ENCODE data around the gene GLDN.
A peak's percentile ranks its signal among the peaks of the same experiment; 100 is the strongest.

The GLDN gene

DNA sequence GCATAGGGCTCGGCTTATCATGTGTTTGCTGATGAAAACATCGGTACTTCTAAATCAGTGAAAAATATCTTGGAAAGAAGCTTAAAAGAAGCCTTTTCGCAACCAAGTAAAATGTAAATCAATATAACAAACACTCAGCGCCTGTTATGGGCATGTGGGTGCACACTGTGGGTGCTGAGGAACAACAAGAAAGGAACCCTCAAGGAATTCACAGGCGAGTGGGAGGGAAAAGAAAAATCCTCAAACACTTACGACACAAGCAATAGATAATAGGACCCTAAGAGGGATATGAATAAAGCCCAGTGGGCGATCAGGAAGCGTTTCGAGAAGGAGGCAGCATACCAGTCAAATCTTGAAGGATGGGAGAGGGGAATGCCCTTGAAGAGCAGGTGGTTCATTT, 21.9 kb downstream of the GLDN start:
- DNase-seq, result peak; percentile 11 to 54

DNA sequence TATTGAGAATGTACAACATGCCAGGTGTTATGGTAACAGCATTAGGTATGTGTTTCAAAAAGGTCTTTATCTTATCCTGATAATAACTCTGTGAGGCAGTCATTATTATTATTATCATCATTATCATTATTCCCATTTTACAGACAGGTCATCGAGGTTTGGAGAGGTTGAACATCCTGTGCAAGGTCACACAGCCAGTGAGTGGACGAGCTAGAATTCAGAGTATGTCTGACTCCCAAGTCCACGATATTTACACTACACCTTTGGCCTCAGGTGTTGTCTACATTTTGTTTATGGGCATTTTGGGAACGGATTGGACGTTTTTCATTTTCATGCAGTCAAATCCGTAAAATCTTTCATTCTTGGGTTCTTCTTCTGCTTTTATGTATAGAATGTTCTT, 24.0 kb downstream of the GLDN start:
- DNase-seq, result no peak

DNA sequence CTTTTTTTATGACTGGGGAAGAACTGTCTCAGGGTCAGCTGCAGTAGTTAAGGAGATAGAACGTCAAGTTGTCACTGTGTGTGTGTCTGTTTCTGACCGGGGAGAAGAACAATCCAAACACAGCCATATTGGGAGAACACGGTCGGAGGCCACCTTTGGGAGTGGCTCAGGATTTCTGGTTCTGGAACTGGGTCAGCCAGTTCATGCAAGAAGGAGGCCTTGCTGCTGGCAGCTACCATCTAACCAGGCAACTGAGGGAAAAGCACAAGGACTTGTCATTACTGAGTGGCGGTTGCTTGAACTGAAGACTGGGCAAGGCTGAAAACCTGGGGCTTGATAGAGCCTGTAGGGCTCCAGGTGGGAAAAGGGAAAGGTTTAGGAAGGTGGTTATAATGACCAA, 24.6 kb downstream of the GLDN start:
- DNase-seq, result no peak

DNA sequence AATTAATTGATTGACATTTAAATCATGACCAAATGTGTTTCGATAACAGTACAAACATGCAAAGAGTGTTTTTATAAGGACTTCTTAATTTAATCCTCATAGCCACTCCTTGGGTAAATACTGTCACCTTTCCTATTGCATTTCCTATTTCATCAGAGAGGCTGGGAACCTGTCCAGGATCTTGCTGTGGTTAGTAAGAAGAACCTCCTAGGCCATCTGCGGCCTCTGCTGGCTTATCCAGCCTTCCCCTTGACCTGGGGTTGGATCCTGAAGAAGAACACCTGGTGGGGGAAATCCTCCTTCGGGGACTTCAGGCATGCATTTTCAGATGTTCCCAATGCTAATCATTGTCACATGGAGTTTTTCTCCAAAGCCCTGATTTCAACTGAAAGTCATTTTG, 25.5 kb downstream of the GLDN start:
- DNase-seq, result no peak

DNA sequence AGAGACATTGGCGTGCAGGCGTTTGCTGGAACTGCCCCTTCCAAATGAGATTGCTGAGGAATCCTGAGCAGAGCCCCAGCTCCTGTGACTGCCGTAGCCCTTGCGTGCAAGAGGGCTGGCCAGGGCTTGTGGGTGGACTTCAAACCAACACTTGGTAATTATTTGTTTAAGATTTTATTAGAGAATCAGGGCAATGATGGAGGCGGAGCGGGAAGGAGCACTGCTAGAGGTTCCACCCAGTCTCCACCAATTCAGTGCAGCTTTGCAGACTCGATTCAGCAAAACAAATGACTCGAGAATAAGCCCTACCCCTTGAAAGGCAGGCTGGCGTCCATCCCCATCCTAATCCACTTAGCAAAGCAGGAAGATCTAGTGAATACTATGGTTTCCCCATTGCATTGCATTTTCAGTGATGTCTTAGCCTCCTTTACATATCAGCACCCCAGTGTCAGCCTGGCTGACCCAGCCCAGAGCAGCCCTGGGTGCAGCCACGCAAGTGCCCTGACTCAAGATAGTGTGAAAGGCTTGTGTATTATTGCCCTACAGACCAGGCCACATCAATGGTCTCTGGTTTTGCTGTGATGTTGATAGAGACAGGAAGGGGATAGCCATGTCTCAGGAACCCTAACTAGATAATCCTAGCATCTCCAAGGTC, 26.0 kb downstream of the GLDN start:
- no peak for DNase-seq

DNA sequence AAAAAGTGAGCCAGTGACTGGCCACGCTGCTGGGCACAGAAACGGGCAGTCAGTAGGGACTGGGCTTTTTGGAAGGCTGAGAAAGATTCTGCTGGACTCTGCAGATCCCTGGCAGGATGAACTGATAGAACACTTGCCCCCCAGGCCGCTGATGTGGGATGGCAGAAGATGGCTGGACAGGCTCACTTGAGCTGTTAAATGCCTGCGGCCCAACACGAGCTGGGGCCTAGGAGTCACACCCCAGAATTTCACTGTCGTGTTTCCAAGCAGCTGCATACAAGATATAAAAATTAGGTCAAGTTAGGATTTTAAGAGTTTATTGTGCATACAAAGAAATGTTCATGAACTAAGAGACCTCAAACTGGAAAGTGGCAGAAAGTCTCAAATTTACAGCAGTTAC, 26.9 kb downstream of the GLDN start:
- DNase-seq, result no peak

DNA sequence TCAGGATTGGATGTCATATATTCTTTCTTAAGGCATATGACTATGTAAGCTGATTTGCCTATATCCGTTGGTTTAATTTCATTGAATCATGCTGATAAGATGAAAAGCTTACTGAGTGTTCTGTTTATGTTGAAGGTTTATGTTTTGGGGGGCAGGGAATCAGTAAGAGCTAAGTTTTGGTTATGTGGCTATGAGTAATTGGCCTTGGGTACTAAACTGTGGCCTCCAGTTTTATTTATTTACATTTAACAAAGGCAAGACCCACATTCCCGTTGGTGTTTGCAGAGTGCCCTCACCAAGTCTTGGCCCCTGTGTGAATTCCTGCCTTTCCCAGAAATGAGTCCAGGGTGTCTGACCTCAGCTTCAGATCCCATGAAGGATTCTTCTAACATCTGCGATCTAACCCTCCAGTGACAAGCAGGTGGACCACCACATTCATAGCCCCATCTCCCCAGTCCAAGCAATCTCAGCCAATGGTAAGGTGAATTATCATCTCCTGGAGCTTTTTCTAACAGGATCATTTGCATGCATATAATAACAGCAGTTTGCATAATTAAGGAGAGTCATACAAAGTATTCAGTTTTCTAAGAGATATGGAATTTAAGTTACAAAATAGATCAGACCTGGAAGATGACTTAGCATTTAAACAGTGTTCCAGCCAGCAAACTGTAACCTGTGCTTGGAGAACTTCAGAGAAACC, 27.4 kb downstream of the GLDN start:
- no peak for DNase-seq

DNA sequence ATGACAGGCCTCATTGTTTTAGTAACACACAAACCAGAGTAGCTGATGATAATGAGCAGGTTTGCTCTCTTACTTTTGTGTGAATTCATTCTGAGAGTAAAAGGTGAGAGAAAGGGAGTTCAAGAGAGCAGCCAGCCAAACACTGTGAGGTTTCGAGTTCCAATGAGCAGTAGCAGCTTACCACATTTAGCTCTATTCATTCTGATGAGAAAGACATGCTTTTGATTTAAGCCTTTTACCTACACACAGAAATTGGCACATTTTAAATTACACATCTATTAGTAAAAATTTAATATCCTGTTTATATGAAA, 28.0 kb downstream of the GLDN start:
- no peak for DNase-seq

DNA sequence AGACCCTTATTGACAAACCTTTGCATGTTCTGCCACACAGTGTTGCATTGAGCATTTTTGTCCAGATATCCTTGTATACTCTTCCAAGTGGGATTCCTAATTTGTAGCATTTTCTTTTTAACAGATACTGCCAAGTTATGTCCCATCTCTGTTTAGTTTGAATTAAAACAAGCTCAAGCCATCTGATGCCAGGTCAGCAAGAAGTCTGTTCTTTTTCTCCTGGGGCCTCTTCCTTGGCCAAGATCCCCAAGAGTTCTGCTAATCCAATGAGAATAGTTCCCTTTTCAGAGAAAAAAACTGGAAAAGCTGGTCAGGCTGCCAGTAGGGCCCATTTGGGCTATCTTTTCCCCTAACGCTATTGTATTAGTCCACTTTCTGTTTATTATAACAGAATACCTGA, 29.8 kb downstream of the GLDN start:
- DNase-seq, result no peak

DNA sequence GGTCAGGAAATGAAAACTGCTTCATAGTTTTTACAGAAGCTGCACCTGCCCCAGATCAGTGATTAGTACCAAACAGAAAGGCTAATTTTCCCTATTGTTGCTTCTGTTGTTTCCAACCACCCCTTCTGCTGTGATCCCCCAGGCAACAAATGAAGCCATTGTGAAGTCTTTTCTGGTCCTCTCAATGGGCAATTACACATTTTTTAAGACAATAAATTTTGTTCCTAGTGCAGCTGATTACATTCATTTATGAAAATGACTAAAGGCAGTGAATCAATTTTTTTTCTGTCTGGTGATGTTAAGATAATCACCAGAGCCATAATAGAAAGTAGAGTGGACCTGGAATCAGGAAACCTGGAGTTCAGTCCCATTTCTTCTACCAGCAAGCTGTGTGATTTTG, 32.7 kb downstream of the GLDN start:
- DNase-seq, result no peak

DNA sequence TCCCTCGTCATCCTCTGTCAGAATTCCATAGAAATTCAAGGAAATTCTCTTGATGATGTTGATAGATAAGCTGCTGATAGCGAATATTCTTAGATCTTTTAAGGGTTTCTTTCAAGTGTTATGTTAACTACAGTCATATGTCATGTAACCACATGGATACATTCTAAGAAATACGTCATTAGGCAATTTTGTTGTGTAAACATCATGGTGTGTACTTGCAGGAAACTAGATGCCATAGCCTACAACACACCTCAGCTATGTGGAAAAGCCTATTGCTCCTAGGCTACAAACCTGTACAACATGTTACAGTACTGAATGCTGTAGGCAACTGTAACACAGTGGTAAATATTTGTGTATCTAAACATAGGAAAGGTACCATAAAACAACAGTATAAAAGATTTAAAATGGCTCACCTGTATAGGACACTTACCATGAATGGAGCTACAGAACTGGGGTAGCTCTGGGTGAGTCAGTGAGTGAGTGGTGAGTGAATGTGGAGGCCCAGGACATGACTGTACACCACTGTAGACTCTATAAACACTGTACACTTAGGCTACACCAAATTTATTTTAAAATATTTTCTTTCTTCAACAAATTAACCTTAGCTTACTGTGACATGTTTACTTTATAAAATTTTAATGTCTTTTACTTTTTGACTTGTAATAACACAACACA, 34.6 kb downstream of the GLDN start:
- DNase-seq, result no peak

DNA sequence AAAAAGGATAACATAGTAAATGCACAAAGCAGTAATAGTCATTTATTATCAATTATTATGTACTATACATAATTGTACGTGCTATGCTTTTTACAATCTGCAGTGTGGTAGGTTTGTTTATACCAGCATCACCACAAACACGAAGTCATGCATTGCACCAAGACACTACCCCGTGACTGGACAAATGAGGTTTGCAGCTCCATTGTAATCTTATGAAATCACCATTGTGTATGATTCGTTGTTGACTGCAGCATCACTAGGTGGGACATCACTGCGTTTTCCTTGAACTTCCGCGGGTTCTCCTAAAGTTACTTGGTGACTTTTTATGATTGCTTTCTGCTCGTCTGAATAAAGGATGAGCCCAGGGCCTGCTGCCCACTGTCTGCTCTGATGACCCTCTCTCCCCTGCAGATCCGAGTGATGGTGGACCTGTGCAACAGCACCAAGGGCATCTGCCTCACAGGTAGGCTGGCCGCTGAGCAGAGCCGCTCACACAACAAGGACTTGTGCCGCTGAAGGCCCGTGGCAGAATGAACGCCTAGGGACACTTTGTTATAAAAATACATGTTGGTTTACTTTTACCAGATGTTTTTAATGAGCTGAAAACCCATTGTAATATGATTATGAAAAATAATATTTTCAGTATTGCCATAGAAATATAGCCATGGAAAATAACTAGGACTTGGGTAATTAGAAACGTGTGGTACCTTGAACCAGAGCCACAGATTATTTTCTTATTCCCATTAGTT, 35.8 kb downstream of the GLDN start:
- DNase-seq, result no peak

DNA sequence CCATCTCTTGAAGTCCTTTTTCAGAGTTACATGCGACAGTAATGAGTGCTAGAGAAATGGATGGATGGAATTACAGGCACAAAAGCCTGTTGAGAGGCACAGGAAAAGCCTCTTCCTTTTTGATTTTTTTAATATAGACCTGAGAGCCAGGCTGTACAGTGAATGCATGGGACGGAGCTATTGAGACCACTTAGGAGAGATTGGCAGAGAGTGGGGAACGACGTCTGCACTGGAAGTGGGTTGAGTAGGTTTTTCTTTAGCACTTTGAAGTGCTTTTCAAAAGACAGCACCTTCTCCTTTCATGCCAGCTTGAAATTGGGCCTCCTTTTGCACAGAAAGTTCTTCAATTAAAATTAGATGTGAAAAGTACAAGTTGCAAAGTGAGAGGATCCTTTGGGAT, 37.0 kb downstream of the GLDN start:
- DNase-seq, result no peak

DNA sequence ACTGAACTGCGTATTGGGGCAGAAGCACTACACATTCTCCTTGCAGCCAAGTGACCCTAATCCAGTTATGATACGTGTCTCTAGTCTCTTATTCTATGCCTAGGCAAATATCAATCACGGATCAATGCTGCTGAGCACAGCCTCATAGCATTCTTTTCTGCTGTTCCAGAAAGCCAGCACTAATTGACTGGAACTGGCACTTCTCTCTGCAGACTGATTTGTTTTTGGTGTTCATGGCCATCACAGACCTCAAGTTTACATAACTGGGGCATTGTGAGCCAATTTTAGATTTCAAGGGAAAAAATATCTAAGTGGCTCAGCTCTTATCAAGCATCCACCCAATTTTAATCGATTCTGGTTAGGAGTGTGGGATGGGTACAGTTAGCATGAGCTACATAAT, 37.9 kb downstream of the GLDN start:
- DNase-seq, result no peak

DNA sequence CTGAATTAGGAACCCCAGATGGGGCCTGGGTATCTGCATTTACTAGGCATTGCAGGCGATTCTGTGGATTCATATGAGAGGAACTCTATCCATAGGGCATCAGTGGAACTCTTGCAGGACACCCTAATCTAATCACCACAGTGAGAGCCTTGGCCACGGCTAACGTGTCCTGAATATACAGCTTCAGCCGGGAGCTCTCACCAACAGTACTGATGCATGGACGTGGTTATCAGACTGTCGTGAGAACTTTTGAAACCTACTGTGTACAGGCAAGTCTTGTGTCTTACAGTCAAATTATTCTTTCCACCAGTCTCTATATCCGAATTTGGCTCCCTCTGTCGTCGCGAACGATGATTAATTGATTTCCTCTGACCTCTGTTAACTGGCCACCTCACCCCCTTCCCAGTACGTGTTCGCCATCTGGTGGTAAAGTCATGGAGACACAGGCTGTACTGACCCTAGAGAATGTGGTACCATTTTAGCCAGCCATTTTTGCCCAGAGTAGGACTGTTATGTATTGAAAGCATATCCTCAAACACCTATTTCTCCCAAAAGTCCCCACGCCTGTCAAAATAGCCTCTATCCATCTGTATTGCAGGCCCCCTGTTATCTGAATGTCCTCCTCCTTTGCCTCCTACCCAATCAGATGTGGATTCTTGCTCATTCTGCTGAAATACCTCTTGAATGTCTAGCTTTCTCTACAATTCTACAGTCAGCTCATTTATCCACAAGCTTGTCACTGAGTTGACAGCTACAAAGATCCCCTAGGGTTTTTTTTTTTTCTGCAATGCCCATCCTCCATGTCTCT, 39.7 kb downstream of the GLDN start:
- DNase-seq, result peak; percentile 80 to 82

DNA sequence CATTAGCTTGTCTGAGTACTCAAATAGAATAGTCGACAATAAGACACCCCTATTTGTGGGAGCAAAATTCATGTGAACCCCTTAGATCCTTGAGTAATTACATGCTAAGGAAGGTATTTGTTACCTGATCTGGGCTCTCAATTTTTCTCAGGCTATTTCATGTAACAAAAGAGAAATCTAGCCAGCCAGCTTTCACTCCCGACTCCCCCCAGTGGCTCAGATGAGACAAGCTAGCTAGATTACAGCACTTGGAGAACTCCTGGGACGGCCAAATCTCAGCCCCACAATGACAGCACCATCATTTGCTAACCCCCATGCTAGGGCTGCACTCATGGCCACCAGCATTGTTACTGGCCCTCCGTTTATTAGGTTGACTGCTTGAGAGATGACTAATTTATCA, 41.3 kb downstream of the GLDN start:
- peak; percentile 38 to 62 for DNase-seq

DNA sequence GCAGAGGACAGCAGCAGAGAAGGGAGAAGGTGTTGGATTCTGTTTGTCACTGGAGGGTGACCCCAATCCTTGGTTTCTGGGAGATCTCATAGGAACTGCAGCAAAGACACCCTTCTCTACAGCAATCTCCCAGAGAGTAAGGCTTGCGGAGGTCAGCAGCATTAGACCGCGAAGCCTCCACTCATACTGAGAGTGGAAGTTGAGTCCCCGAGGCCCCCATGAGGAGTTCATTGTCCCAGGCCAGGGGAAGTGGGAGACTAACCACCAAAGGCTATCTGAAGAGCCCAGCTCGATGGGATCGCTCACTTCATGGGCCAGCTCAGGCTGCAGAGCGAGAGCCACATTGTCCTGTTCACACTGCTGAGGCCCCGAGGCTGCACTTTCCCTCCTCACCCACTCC, 44.6 kb downstream of the GLDN start:
- DNase-seq, result no peak

DNA sequence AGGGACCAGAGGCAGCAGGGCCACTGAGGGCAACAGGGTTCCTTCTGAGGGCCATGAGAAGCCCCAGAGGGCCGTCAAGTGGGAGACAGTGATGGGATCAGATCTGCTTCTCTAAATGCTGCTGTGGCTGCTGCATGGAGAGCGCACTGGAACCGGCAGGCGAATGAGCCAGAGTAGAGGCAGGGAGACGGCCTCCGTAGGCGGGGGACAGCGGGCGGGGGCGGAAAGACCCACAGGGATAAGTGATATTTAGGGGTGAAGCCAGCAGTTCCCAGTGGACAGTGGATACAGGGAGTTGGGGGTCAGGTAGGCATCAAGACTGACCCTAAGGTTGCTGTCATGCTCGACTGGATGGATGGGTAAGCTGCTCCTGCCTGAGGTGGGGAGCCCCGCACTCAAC, 45.0 kb downstream of the GLDN start:
- DNase-seq, result no peak

DNA sequence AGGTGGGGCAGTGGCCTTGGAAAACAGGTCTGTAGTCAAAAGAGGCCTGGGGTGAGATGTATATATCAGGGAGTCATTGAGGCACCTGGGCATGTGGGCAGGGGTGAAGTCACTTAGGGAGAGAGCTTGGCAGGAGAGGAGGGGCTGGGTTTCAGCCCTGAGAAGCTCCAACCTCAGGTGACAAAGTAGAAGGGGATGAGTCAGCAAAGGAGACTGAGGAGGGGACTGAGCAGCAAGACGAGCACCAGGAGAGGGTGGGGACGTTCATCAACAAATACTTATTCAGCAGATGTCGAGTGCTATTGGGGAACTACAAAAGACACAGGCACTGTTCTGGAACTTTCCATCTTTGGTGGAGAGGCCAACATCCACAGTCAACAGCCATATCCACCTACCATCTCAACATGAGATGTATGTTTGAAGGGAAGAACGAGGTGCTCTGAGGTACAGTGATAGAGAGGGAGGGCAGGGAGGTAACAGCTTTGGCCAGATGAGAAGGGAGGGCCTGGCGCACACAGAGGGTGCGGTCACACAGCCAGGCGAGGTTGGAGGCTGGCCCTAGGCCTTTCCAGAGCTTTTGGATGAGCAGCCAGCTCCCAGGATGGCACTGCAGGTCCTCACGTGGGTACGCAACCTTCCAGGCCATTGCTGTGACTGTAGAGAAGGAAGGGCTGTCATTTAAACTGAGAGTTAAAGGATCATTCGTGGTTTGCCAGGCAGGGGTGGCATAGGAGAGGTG, 45.7 kb downstream of the GLDN start:
- DNase-seq, result no peak

DNA sequence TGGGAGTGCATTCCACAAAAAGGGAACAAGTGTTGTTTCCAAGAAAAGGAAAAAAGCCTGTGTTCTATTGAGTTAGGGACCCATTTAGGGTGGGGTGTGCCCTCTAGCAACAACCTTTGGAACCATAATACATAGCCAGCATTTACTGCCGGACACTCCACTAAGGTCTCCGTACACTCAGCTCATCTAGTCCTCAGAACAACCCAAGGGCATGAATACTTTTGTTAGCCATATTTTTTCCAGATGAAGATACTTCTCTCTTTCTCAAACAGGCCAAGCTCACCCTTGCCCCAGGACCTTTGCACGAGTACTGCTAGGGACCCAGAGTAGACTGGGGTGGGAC, 46.2 kb downstream of the GLDN start:
- DNase-seq, result no peak

DNA sequence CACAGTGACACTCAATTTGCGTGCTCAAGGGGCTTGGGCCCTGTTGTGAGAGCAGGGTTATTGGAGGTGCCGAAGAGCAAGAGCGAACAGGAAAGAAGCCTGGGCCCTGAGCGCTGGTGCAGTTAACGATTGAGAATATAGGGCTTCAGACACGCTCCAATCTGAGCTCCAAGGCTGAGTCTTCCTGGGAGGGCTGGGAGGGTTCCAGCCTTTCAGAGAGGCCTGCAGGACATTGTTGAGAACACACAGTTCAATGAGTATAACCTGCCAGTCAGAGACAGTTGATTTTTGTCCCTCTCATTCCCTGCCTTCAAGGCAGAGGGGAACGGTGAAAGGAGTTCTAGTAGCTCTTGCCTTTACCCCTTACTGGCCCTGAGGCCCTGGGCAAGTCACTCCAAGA, 47.3 kb downstream of the GLDN start:
- no peak for DNase-seq
